ENCODE measurements around the gene IQCE.

- TF ChIP-seq CTCF (IDR thresholded peaks at IDR 0.05 in 2 of 3, conservative IDR thresholded peaks at IDR 0.05 in 1 of 3; ENCODE audit: borderline replicate concordance in 1 of 3, insufficient read depth in 1 of 3, low read depth in 2 of 3, low read length in 2 of 3) (no peak), ZBTB33 (IDR thresholded peaks at IDR 0.05; ENCODE audit: extremely low read depth, insufficient replicate concordance, low read length) (no peak), EGR1 (IDR thresholded peaks at IDR 0.05; ENCODE audit: low read depth) (no peak), CBX3 (IDR thresholded peaks at IDR 0.05; ENCODE audit: low read depth) (no peak), POLR2A (IDR thresholded peaks at IDR 0.05; ENCODE audit: borderline replicate concordance, extremely low read depth, insufficient read depth, insufficient read length) (no peak)
Observed at GRCh38 chr7:2510130-2510776, 48.5 kb upstream of the IQCE start.
